Effector memory CD4-positive, alpha-beta T cell (primary cell): ENCODE data around the gene FSCB.
"Not testable (repeated sequence)": the region's sequence is repeated elsewhere in the genome, so short reads cannot be mapped to it uniquely, and the experiment has no call there.

Experiments used
- DNase-seq, 3 donors: peaks; one replicate each; pipeline ENCODE4 v3.0.0-alpha.2; 2020
- H3K27ac ChIP-seq: 2 replicates; pipeline ENCODE4 v1.7.0; 2013; ENCODE audit warnings: mild to moderate bottlenecking, low read length, moderate library complexity; ENCODE audit not compliant: insufficient read depth, poor library complexity, severe bottlenecking
- H3K27me3 ChIP-seq: replicated peaks from 2 replicates; pipeline ENCODE4 v1.7.0; 2013; ENCODE audit warnings: mild to moderate bottlenecking, low read length; ENCODE audit not compliant: insufficient read depth, control insufficient read depth, poor library complexity, severe bottlenecking
- H3K36me3 ChIP-seq: 2 replicates; pipeline ENCODE4 v1.7.0; 2013; ENCODE audit warnings: mild to moderate bottlenecking, low read length, moderate library complexity; ENCODE audit not compliant: control insufficient read depth, insufficient read depth
- H3K4me1 ChIP-seq: 2 replicates; pipeline ENCODE4 v1.7.0; 2013; ENCODE audit warnings: low read length, mild to moderate bottlenecking; ENCODE audit not compliant: control insufficient read depth, insufficient read depth, poor library complexity, severe bottlenecking
- H3K4me3 ChIP-seq: 2 replicates; pipeline ENCODE4 v1.7.0; 2013; ENCODE audit warnings: low read length, low read depth, mild to moderate bottlenecking; ENCODE audit not compliant: insufficient read depth, poor library complexity, severe bottlenecking
- H3K9me3 ChIP-seq: 2 replicates; pipeline ENCODE4 v1.7.0; 2013; ENCODE audit warnings: mild to moderate bottlenecking, low read length, moderate library complexity; ENCODE audit not compliant: control insufficient read depth
- total RNA-seq, 3 donors: gene quantifications; one replicate each; lab custom pipeline; 2026; lab: John Stamatoyannopoulos, UW

Gene FSCB
- total RNA-seq = 0 reads per million in 3 donors

- no peaks in the 10 kb centered on the region for H3K4me1 ChIP-seq
- H3K9me3 ChIP-seq = no peaks in the 10 kb centered on the region
- no peak within 1 kb of the TSS for H3K4me3 ChIP-seq
- H3K27me3 ChIP-seq = no peaks in the 10 kb centered on the region
- H3K27ac ChIP-seq = no peak within 1 kb of the TSS
- DNase-seq = no peak
- no peaks in the 10 kb centered on the region for H3K36me3 ChIP-seq
These were observed at the start of gene FSCB for GRCh38 chr14:44507183-44507582. Gene FSCB (minus strand): TSS chr14:44507283. CDS start chr14:44506987, 296 bp downstream.

GRCh38 chr14:44531658-44532057 lies 24.6 kb upstream of the FSCB start:
- Histone ChIP-seq H3K4me1 (no peaks in the 10 kb centered on the region), H3K4me3 (no peak overlapping the region), H3K36me3 (no peaks in the 10 kb centered on the region), H3K27ac (no peak overlapping the region), H3K9me3 (no peaks in the 10 kb centered on the region), H3K27me3 (no peaks in the 10 kb centered on the region)
- no peak for DNase-seq

GRCh38 chr14:44530475-44530874 lies 23.4 kb upstream of the FSCB start:
- no peak overlapping the region for H3K4me3 ChIP-seq
- H3K9me3 ChIP-seq = no peaks in the 10 kb centered on the region
- no peak for DNase-seq
- H3K27me3 ChIP-seq = no peaks in the 10 kb centered on the region
- no peaks in the 10 kb centered on the region for H3K36me3 ChIP-seq
- H3K4me1 ChIP-seq = no peaks in the 10 kb centered on the region
- no peak overlapping the region for H3K27ac ChIP-seq

GRCh38 chr14:44529026-44529425 lies 21.9 kb upstream of the FSCB start:
- no peak overlapping the region for H3K4me3 ChIP-seq
- no peak for DNase-seq
- no peaks in the 10 kb centered on the region for H3K9me3 ChIP-seq
- H3K27me3 ChIP-seq = no peaks in the 10 kb centered on the region
- no peaks in the 10 kb centered on the region for H3K36me3 ChIP-seq
- H3K4me1 ChIP-seq = no peaks in the 10 kb centered on the region
- no peak overlapping the region for H3K27ac ChIP-seq

- H3K27ac ChIP-seq = no peak overlapping the region
- no peaks in the 10 kb centered on the region for H3K27me3 ChIP-seq
- no peaks in the 10 kb centered on the region for H3K36me3 ChIP-seq
- no peaks in the 10 kb centered on the region for H3K4me1 ChIP-seq
- no peak for DNase-seq
- H3K4me3 ChIP-seq = no peak overlapping the region
- H3K9me3 ChIP-seq = no peaks in the 10 kb centered on the region
These were observed 21.1 kb upstream of the FSCB start for GRCh38 chr14:44528180-44528579.

- H3K36me3 ChIP-seq = no peaks in the 10 kb centered on the region
- no peak for DNase-seq
- no peak overlapping the region for H3K27ac ChIP-seq
- H3K4me1 ChIP-seq = no peaks in the 10 kb centered on the region
- no peaks in the 10 kb centered on the region for H3K9me3 ChIP-seq
- no peak overlapping the region for H3K4me3 ChIP-seq
- no peaks in the 10 kb centered on the region for H3K27me3 ChIP-seq
These were observed 18.2 kb upstream of the FSCB start for GRCh38 chr14:44525237-44525636.

GRCh38 chr14:44515668-44516067 lies 8.6 kb upstream of the FSCB start:
- H3K4me3 ChIP-seq, H3K27me3 ChIP-seq, H3K27ac ChIP-seq, H3K9me3 ChIP-seq, DNase-seq, H3K4me1 ChIP-seq, H3K36me3 ChIP-seq: not testable (repeated sequence)

GRCh38 chr14:44508834-44509233 lies 1.8 kb upstream of the FSCB start:
- no peaks in the 10 kb centered on the region for H3K9me3 ChIP-seq
- H3K4me1 ChIP-seq = no peaks in the 10 kb centered on the region
- H3K27ac ChIP-seq = no peak overlapping the region
- no peaks in the 10 kb centered on the region for H3K36me3 ChIP-seq
- H3K4me3 ChIP-seq = no peak overlapping the region
- H3K27me3 ChIP-seq = no peaks in the 10 kb centered on the region
- no peak for DNase-seq

GRCh38 chr14:44505588-44505987 lies 1.5 kb downstream of the FSCB start:
- Histone ChIP-seq H3K4me1 (no peaks in the 10 kb centered on the region), H3K27me3 (no peaks in the 10 kb centered on the region), H3K9me3 (no peaks in the 10 kb centered on the region), H3K4me3 (no peak overlapping the region), H3K27ac (no peak overlapping the region), H3K36me3 (no peaks in the 10 kb centered on the region)
- DNase-seq = no peak

- H3K27me3 ChIP-seq = no peaks in the 10 kb centered on the region
- no peaks in the 10 kb centered on the region for H3K4me1 ChIP-seq
- no peak for DNase-seq
- H3K36me3 ChIP-seq = no peaks in the 10 kb centered on the region
- H3K4me3 ChIP-seq = no peak overlapping the region
- no peak overlapping the region for H3K27ac ChIP-seq
- H3K9me3 ChIP-seq = no peaks in the 10 kb centered on the region
These were observed 9.9 kb downstream of the FSCB start for GRCh38 chr14:44497148-44497547.

GRCh38 chr14:44494137-44494536 lies 12.9 kb downstream of the FSCB start:
- H3K9me3 ChIP-seq = no peaks in the 10 kb centered on the region
- DNase-seq = no peak
- H3K27me3 ChIP-seq = no peaks in the 10 kb centered on the region
- no peak overlapping the region for H3K4me3 ChIP-seq
- no peaks in the 10 kb centered on the region for H3K4me1 ChIP-seq
- no peaks in the 10 kb centered on the region for H3K36me3 ChIP-seq
- no peak overlapping the region for H3K27ac ChIP-seq
